ENCODE measurements around the gene SSTR1.

The SSTR1 gene

DNA sequence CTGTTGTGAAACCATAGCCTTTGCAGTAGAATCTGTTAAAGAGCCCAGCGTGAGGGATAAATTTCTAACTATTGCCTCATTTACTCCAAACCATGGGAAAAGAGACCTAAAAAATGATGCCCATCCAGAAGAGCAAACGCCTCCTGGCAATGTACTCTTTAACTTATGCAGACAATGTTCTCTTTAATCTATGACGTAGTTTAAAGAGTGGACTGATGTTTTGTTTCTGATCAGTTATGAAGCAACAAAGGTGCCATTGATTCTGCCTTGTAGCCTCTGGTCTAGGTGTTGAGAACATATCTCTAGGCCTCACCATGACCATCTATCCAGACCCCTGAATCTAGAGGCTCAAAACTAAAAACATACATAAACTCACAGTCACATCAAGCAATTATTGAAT lies 13.4 kb downstream of the SSTR1 start:
- Histone ChIP-seq H3K4me1 (ENCODE audit: control insufficient read depth, insufficient read depth, low read depth, low read length) (no peaks in the 10 kb centered on the region), H2BK5ac (ENCODE audit: low read depth, low read length, poor library complexity, severe bottlenecking) (no peak overlapping the region), H3K23ac (ENCODE audit: low read length in 2 of 2) (no peak overlapping the region), H3K9ac (ENCODE audit: low read length) (no peak overlapping the region), H2BK15ac (ENCODE audit: low read depth, poor library complexity, severe bottlenecking) (no peak overlapping the region), H3K4me3 (ENCODE audit: insufficient read depth in 1 of 2, low read depth in 1 of 2, low read length in 2 of 2) (no peak overlapping the region), H3K18ac (ENCODE audit: low read depth in 1 of 2, low read length in 2 of 2) (no peak overlapping the region), H2BK12ac (ENCODE audit: low read length in 2 of 2) (no peak overlapping the region), H3K4me2 (ENCODE audit: low read length, poor library complexity, severe bottlenecking) (no peak overlapping the region), H3K36me3 (ENCODE audit: control insufficient read depth in 1 of 2, insufficient read depth in 2 of 2, low read depth in 1 of 2, low read length in 2 of 2) (no peaks in the 10 kb centered on the region), H2AFZ (ENCODE audit: low read depth, low read length) (no peak overlapping the region), H3K14ac (ENCODE audit: low read length in 2 of 2) (no peak overlapping the region), H3K27me3 (ENCODE audit: control insufficient read depth in 1 of 2, insufficient read depth in 1 of 2, low read length in 2 of 2) (no peaks in the 10 kb centered on the region), H2BK120ac (ENCODE audit: low read depth, low read length) (no peak overlapping the region), H3K79me1 (replicated peaks; ENCODE audit: low read length, poor library complexity, severe bottlenecking) (no peaks in the 10 kb centered on the region), H3K4ac (ENCODE audit: low read depth in 1 of 2, low read length in 2 of 2) (no peak overlapping the region), H4K91ac (ENCODE audit: low read length) (no peak overlapping the region), H2AK5ac (ENCODE audit: low read length, severe bottlenecking) (no peak overlapping the region), H3K9me3 (ENCODE audit: control insufficient read depth, low read length) (no peaks in the 10 kb centered on the region), H3K27ac (ENCODE audit: low read length, poor library complexity, severe bottlenecking) (no peak overlapping the region), H4K8ac (ENCODE audit: low read length) (no peak overlapping the region)
- no CpG with 5 or more reads among the region's 3 CpGs for WGBS
- DNase-seq, result no peak

DNA sequence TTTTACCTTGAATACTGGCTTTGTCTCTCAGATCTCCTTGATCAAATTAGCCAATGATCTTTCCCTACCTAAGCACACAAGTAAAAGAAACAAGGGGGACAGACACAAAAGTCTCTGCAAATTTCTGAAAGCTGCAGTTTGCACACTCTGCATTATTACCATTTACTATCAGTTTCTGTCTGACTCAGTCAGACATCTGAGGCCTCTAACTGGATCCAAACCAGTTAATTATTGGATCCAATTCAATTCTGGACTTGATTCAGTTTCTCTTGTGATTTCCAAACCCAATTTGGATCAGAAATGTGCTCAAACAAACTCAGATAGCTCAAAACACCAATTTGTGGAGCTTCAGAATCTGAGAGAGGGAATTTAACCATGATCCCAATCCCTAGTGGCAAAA lies 16.6 kb downstream of the SSTR1 start:
- Histone ChIP-seq H4K8ac (ENCODE audit: low read length) (no peak overlapping the region), H3K9ac (ENCODE audit: low read length) (no peak overlapping the region), H3K27ac (ENCODE audit: low read length, poor library complexity, severe bottlenecking) (no peak overlapping the region), H3K14ac (ENCODE audit: low read length in 2 of 2) (no peak overlapping the region), H3K79me1 (replicated peaks; ENCODE audit: low read length, poor library complexity, severe bottlenecking) (no peaks in the 10 kb centered on the region), H3K4me1 (ENCODE audit: control insufficient read depth, insufficient read depth, low read depth, low read length) (no peaks in the 10 kb centered on the region), H3K36me3 (ENCODE audit: control insufficient read depth in 1 of 2, insufficient read depth in 2 of 2, low read depth in 1 of 2, low read length in 2 of 2) (no peaks in the 10 kb centered on the region), H3K9me3 (ENCODE audit: control insufficient read depth, low read length) (no peaks in the 10 kb centered on the region), H2AFZ (ENCODE audit: low read depth, low read length) (no peak overlapping the region), H2BK12ac (ENCODE audit: low read length in 2 of 2) (no peak overlapping the region), H2BK5ac (ENCODE audit: low read depth, low read length, poor library complexity, severe bottlenecking) (no peak overlapping the region), H3K27me3 (ENCODE audit: control insufficient read depth in 1 of 2, insufficient read depth in 1 of 2, low read length in 2 of 2) (no peaks in the 10 kb centered on the region), H4K91ac (ENCODE audit: low read length) (no peak overlapping the region), H3K4me2 (ENCODE audit: low read length, poor library complexity, severe bottlenecking) (no peak overlapping the region), H3K18ac (ENCODE audit: low read depth in 1 of 2, low read length in 2 of 2) (no peak overlapping the region), H2BK15ac (ENCODE audit: low read depth, poor library complexity, severe bottlenecking) (no peak overlapping the region), H3K4me3 (ENCODE audit: insufficient read depth in 1 of 2, low read depth in 1 of 2, low read length in 2 of 2) (no peak overlapping the region), H3K4ac (ENCODE audit: low read depth in 1 of 2, low read length in 2 of 2) (no peak overlapping the region), H2AK5ac (ENCODE audit: low read length, severe bottlenecking) (no peak overlapping the region), H3K23ac (ENCODE audit: low read length in 2 of 2) (no peak overlapping the region), H2BK120ac (ENCODE audit: low read depth, low read length) (no peak overlapping the region)
- DNase-seq, result no peak

DNA sequence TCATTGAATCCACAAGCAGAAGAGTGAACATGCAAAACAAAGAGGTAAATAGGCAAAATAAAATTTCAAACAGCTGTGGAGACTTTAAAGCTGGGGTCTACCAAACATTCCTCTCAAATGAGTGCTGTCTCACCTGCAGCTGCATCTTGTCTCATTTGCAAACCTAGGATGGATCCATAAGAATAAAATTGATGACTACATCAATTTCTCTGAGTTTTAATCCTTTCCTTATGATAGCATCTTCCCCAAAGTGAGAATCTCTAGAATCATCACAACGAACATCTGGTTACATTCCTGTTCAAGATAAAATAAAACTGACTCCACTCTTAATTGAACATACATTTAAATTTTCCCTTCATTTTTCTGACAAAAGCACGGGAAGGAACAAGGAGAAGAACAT lies 18.2 kb downstream of the SSTR1 start:
- H3K18ac ChIP-seq (ENCODE audit: low read depth in 1 of 2, low read length in 2 of 2), result no peak overlapping the region
- H4K91ac ChIP-seq (ENCODE audit: low read length), result no peak overlapping the region
- H3K4me2 ChIP-seq (ENCODE audit: low read length, poor library complexity, severe bottlenecking), result no peak overlapping the region
- WGBS, result 85% methylated on average over 2 of the region's 2 CpGs
- H2AK5ac ChIP-seq (ENCODE audit: low read length, severe bottlenecking), result no peak overlapping the region
- H3K27ac ChIP-seq (ENCODE audit: low read length, poor library complexity, severe bottlenecking), result no peak overlapping the region
- no peak overlapping the region for H2BK5ac ChIP-seq (ENCODE audit: low read depth, low read length, poor library complexity, severe bottlenecking)
- no peak overlapping the region for H3K14ac ChIP-seq (ENCODE audit: low read length in 2 of 2)
- H3K79me1 ChIP-seq (replicated peaks; ENCODE audit: low read length, poor library complexity, severe bottlenecking), result no peaks in the 10 kb centered on the region
- H2BK120ac ChIP-seq (ENCODE audit: low read depth, low read length), result no peak overlapping the region
- no peak overlapping the region for H2BK12ac ChIP-seq (ENCODE audit: low read length in 2 of 2)
- H3K36me3 ChIP-seq (ENCODE audit: control insufficient read depth in 1 of 2, insufficient read depth in 2 of 2, low read depth in 1 of 2, low read length in 2 of 2), result no peaks in the 10 kb centered on the region
- H2AFZ ChIP-seq (ENCODE audit: low read depth, low read length), result no peak overlapping the region
- no peaks in the 10 kb centered on the region for H3K9me3 ChIP-seq (ENCODE audit: control insufficient read depth, low read length)
- H2BK15ac ChIP-seq (ENCODE audit: low read depth, poor library complexity, severe bottlenecking), result no peak overlapping the region
- no peak for DNase-seq
- no peaks in the 10 kb centered on the region for H3K4me1 ChIP-seq (ENCODE audit: control insufficient read depth, insufficient read depth, low read depth, low read length)
- no peak overlapping the region for H3K23ac ChIP-seq (ENCODE audit: low read length in 2 of 2)
- H3K4me3 ChIP-seq (ENCODE audit: insufficient read depth in 1 of 2, low read depth in 1 of 2, low read length in 2 of 2), result no peak overlapping the region
- H4K8ac ChIP-seq (ENCODE audit: low read length), result no peak overlapping the region
- no peak overlapping the region for H3K9ac ChIP-seq (ENCODE audit: low read length)
- no peaks in the 10 kb centered on the region for H3K27me3 ChIP-seq (ENCODE audit: control insufficient read depth in 1 of 2, insufficient read depth in 1 of 2, low read length in 2 of 2)
- no peak overlapping the region for H3K4ac ChIP-seq (ENCODE audit: low read depth in 1 of 2, low read length in 2 of 2)

DNA sequence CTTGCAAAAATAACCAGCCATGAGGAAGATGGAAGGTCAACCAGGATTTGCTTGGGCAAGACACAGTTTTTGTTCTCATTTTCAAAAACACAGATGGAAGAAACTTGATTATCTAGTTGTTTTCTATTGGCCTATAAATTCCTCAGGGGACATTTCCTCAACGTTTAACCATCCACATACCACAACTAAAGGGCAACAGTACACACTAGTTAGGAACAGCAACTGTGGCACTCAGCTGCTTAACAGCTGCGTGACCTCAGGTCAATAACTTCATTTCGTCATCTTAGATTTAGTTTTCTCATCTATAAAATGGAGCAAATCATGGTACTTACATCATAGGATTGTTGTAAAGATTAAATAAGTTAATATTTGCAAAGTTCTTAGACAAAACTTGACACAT lies 18.7 kb downstream of the SSTR1 start:
- H2BK15ac ChIP-seq (ENCODE audit: low read depth, poor library complexity, severe bottlenecking), result no peak overlapping the region
- H4K91ac ChIP-seq (ENCODE audit: low read length), result no peak overlapping the region
- DNase-seq, result no peak
- H3K4me2 ChIP-seq (ENCODE audit: low read length, poor library complexity, severe bottlenecking), result no peak overlapping the region
- H2AFZ ChIP-seq (ENCODE audit: low read depth, low read length), result no peak overlapping the region
- H4K8ac ChIP-seq (ENCODE audit: low read length), result no peak overlapping the region
- no peak overlapping the region for H3K23ac ChIP-seq (ENCODE audit: low read length in 2 of 2)
- no peaks in the 10 kb centered on the region for H3K27me3 ChIP-seq (ENCODE audit: control insufficient read depth in 1 of 2, insufficient read depth in 1 of 2, low read length in 2 of 2)
- no peak overlapping the region for H3K14ac ChIP-seq (ENCODE audit: low read length in 2 of 2)
- no peaks in the 10 kb centered on the region for H3K79me1 ChIP-seq (replicated peaks; ENCODE audit: low read length, poor library complexity, severe bottlenecking)
- H3K9ac ChIP-seq (ENCODE audit: low read length), result no peak overlapping the region
- H3K4me1 ChIP-seq (ENCODE audit: control insufficient read depth, insufficient read depth, low read depth, low read length), result no peaks in the 10 kb centered on the region
- H2BK12ac ChIP-seq (ENCODE audit: low read length in 2 of 2), result no peak overlapping the region
- no peak overlapping the region for H3K4ac ChIP-seq (ENCODE audit: low read depth in 1 of 2, low read length in 2 of 2)
- no peak overlapping the region for H2BK5ac ChIP-seq (ENCODE audit: low read depth, low read length, poor library complexity, severe bottlenecking)
- H3K27ac ChIP-seq (ENCODE audit: low read length, poor library complexity, severe bottlenecking), result no peak overlapping the region
- H3K18ac ChIP-seq (ENCODE audit: low read depth in 1 of 2, low read length in 2 of 2), result no peak overlapping the region
- no peak overlapping the region for H2BK120ac ChIP-seq (ENCODE audit: low read depth, low read length)
- no peaks in the 10 kb centered on the region for H3K36me3 ChIP-seq (ENCODE audit: control insufficient read depth in 1 of 2, insufficient read depth in 2 of 2, low read depth in 1 of 2, low read length in 2 of 2)
- H2AK5ac ChIP-seq (ENCODE audit: low read length, severe bottlenecking), result no peak overlapping the region
- no peaks in the 10 kb centered on the region for H3K9me3 ChIP-seq (ENCODE audit: control insufficient read depth, low read length)
- H3K4me3 ChIP-seq (ENCODE audit: insufficient read depth in 1 of 2, low read depth in 1 of 2, low read length in 2 of 2), result no peak overlapping the region
- 11% methylated on average over 1 of the region's 3 CpGs for WGBS
